ENCODE measurements around the gene LTC4S.

Gene LTC4S

GRCh38 chr5:179839328-179840256 is 45.8 kb downstream of the LTC4S start:
- TF ChIP-seq ZNF384 (IDR thresholded peaks at IDR 0.05) (no peak), L3MBTL2 (conservative IDR thresholded peaks at IDR 0.05) (no peak), HDGF (IDR thresholded peaks at IDR 0.05; ENCODE audit: borderline replicate concordance) (no peak), SUZ12 (IDR thresholded peaks at IDR 0.05) (no peak), FOXA1 (IDR thresholded peaks at IDR 0.05) (no peak), BHLHE40 (IDR thresholded peaks at IDR 0.05; ENCODE audit: borderline replicate concordance) (no peak), NFRKB (IDR thresholded peaks at IDR 0.05) (no peak), ELF4 (IDR thresholded peaks at IDR 0.05) (no peak), ARNT (IDR thresholded peaks at IDR 0.05) (no peak), TARDBP (IDR thresholded peaks at IDR 0.05) (no peak), FOXK2 (IDR thresholded peaks at IDR 0.05) (no peak), PKNOX1 (IDR thresholded peaks at IDR 0.05) (no peak)
- DNase-seq (ENCODE audit: extremely low spot score): no peak
- ChIA-PET CTCF (no interaction called here), POLR2A (interaction anchor here (0.7 kb wide), 1 partner anchor 31 kb away, joined by 3 read pairs; no protein-coding TSS in a partner anchor)

- TF ChIP-seq FOXM1 (IDR thresholded peaks at IDR 0.05; ENCODE audit: borderline replicate concordance) (no peak), SUZ12 (IDR thresholded peaks at IDR 0.05) (no peak), PKNOX1 (IDR thresholded peaks at IDR 0.05) (no peak), FOXA1 (IDR thresholded peaks at IDR 0.05) (no peak)
- DNase-seq (ENCODE audit: extremely low spot score): no peak
- POLR2A ChIA-PET: no interaction called here
- CTCF ChIA-PET: no interaction called here
Observed at GRCh38 chr5:179840321-179840720, 46.5 kb downstream of the LTC4S start.

- TF ChIP-seq ARNT (IDR thresholded peaks at IDR 0.05) (no peak), ZNF384 (IDR thresholded peaks at IDR 0.05) (no peak), FOXA1 (IDR thresholded peaks at IDR 0.05) (no peak), LEF1 (IDR thresholded peaks at IDR 0.05; ENCODE audit: borderline replicate concordance) (no peak), CTBP1 (IDR thresholded peaks at IDR 0.05; ENCODE audit: borderline replicate concordance) (no peak), TARDBP (IDR thresholded peaks at IDR 0.05) (no peak), L3MBTL2 (conservative IDR thresholded peaks at IDR 0.05) (no peak), PKNOX1 (IDR thresholded peaks at IDR 0.05) (no peak), ELF4 (IDR thresholded peaks at IDR 0.05) (no peak)
- CTCF ChIA-PET: no interaction called here
- no peak for DNase-seq (ENCODE audit: extremely low spot score)
- POLR2A ChIA-PET: interaction anchor here (1.0 kb wide), 1 partner anchor 217 kb away, joined by 3 read pairs; the partner anchor contains the start of gene HNRNPH1
Observed at GRCh38 chr5:179840766-179841165, 47.0 kb downstream of the LTC4S start.

- POLR2A ChIA-PET: interaction anchor here (1.0 kb wide), 1 partner anchor 218 kb away, joined by 3 read pairs; the partner anchor contains the start of gene HNRNPH1
- CTCF ChIA-PET: interaction anchor here (0.6 kb wide), 1 partner anchor 79 kb away, joined by 3 read pairs; no protein-coding TSS in a partner anchor
- TF ChIP-seq BHLHE40 (IDR thresholded peaks at IDR 0.05; ENCODE audit: borderline replicate concordance) (no peak), HDGF (IDR thresholded peaks at IDR 0.05; ENCODE audit: borderline replicate concordance) (no peak), FOXA1 (IDR thresholded peaks at IDR 0.05) (no peak), ZNF384 (IDR thresholded peaks at IDR 0.05) (no peak), SP1 (IDR thresholded peaks at IDR 0.05) (no peak), CTBP1 (IDR thresholded peaks at IDR 0.05; ENCODE audit: borderline replicate concordance) (no peak), PKNOX1 (IDR thresholded peaks at IDR 0.05) (no peak), SUZ12 (IDR thresholded peaks at IDR 0.05) (no peak), TARDBP (IDR thresholded peaks at IDR 0.05) (no peak), ELF4 (IDR thresholded peaks at IDR 0.05) (no peak)
- DNase-seq (ENCODE audit: extremely low spot score): no peak
Observed at GRCh38 chr5:179841621-179842020, 47.8 kb downstream of the LTC4S start.

All from HEK293T (cell line).